Transverse colon (tissue), 4 donors: Measurements from ENCODE around the gene DNMT3B. TPM values are rescaled to one million over a fixed set of nuclear protein-coding genes. Genes with fewer than 3 reads are reported as not detected.

Experiments used
- DNase-seq: peaks from one replicate; pipeline ENCODE4 v3.0.0-alpha.2; 2019
- H3K27ac ChIP-seq, 4 donors: fragments of 200-600 bp; sonication (generic); 2 replicates each; pipeline ENCODE4 v1.5.1; 2016 to 2018; ENCODE audit warnings: inconsistent platforms in 4 of 4
- H3K27me3 ChIP-seq: fragments of 200-600 bp; sonication (generic); 2 replicates; pipeline ENCODE4 v1.5.1; 2017; ENCODE audit warnings: inconsistent platforms
- H3K36me3 ChIP-seq, 4 donors: fragments of 200-600 bp; sonication (generic); 2 replicates each; pipeline ENCODE4 v1.5.1; 2017 to 2019; ENCODE audit warnings: inconsistent platforms in 4 of 4
- H3K4me1 ChIP-seq, 4 donors: fragments of 200-600 bp; sonication (generic); 2 replicates each; pipeline ENCODE4 v1.5.1; 2017 to 2020; ENCODE audit warnings: inconsistent platforms in 4 of 4
- H3K4me3 ChIP-seq, 4 donors: fragments of 200-600 bp; sonication (generic); 1 replicate in 1 of 4; 2 replicates in 3 of 4; pipeline versions ENCODE4 v1.5.1 to v1.6.1; 2017 to 2019; ENCODE audit warnings: inconsistent platforms in 4 of 4
- H3K9me3 ChIP-seq, 2 donors: fragments of 200-600 bp; sonication (generic); 2 replicates each; pipeline ENCODE4 v1.5.1; 2017 to 2019; ENCODE audit warnings: inconsistent platforms in 2 of 2
- EP300 ChIP-seq: sonication (generic); formaldehyde crosslinking; IDR thresholded peaks from one replicate; pipeline ENCODE4 v1.6.1; 2017; ENCODE audit warnings: antibody characterized with exemption, low read depth
- POLR2A ChIP-seq: fragments of 450-650 bp; IDR thresholded peaks from one replicate; pipeline ENCODE4 v1.6.1; 2016; ENCODE audit warnings: antibody characterized with exemption, mild to moderate bottlenecking, moderate library complexity
- POLR2AphosphoS5 ChIP-seq, 3 donors: sonication (generic); formaldehyde crosslinking; IDR thresholded peaks; one replicate each; pipeline ENCODE4 v1.6.1; 2016; ENCODE audit warnings: antibody characterized with exemption in 3 of 3
- WGBS, 2 donors: methylation state at CpG; one replicate each; pipeline ENCODE4 v1.1.5; 2018; ENCODE audit warnings: low coverage in 1 of 2; 5-methylcytosine and 5-hydroxymethylcytosine counted together
- in situ Hi-C, 4 donors: fragments of 200-750 bp; cut with MboI; loops; one replicate each; pipeline versions ENCODE4 v1.15.0 to v1.15.1; 2017; ENCODE audit warnings: low sequenced_read_pairs in 3 of 4, low pct_ligation_motif_present in 1 of 4, low pct_unique_long_range_greater_than_20kb in 1 of 4
- intact Hi-C: fragments of 100-400 bp; cut with DNase I; formaldehyde crosslinking; loops from one replicate; pipeline ENCODE4 v1.15.1; 2023; ENCODE audit warnings: low total_unique reads
- total RNA-seq, 4 donors: library from RNA; depleted of rRNA; stranded (reverse); fragments of >200 nt; gene quantifications; one replicate each; pipeline ENCODE4 v1.1.0, GENCODE V29; 2016
- TF ChIP-seq, protein P1 (sequence below), 5 experiments: fragments of 200-600 bp in 3 of 5; fragments of 450-650 bp in 2 of 5; sonication (generic) in 3 of 5; IDR thresholded peaks; 1 replicate in 2 of 5; 2 replicates in 3 of 5; pipeline ENCODE4 v1.5.1; 2016 to 2017; ENCODE audit warnings: antibody characterized with exemption in 5 of 5, inconsistent platforms in 3 of 5, mild to moderate bottlenecking in 2 of 5, moderate library complexity in 1 of 5

The DNMT3B gene
- total RNA-seq, 4 donors from 2014 or later: 0.37 to 6.8 (median 0.67) TPM

DNA sequence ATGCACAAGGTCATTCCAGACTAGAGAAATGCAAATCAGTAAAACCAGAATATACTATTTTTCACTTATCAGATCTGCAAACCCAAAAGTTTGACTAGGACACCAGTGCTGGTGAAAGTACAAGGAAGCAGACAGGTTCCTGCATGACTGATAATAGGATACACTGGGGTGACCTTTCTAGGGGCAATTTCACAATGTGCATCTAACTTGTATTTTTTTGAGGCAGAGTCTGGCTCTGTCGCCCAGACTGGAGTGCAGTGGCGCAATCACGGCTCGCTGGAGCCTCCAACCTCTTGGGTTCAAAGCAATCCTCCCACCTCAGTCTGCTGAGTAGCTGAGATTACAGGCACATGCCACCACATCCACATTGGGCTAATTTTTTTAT is 30.3 kb upstream of the DNMT3B start:
- no peak for DNase-seq
- Histone ChIP-seq H3K9me3 (no peaks in the 10 kb centered on the region), H3K36me3 (no peaks in the 10 kb centered on the region), H3K27ac (no peak overlapping the region), H3K4me3 (no peak overlapping the region), H3K27me3 (no peaks in the 10 kb centered on the region), H3K4me1 (peaks cover 0 to 14% (median 9%) of the 10 kb centered on the region in 4 donors)
- TF ChIP-seq POLR2A (no peak), POLR2AphosphoS5 (IDR thresholded peaks at IDR 0.05) (no peak), EP300 (no peak)
- TF ChIP-seq, protein P1, sequence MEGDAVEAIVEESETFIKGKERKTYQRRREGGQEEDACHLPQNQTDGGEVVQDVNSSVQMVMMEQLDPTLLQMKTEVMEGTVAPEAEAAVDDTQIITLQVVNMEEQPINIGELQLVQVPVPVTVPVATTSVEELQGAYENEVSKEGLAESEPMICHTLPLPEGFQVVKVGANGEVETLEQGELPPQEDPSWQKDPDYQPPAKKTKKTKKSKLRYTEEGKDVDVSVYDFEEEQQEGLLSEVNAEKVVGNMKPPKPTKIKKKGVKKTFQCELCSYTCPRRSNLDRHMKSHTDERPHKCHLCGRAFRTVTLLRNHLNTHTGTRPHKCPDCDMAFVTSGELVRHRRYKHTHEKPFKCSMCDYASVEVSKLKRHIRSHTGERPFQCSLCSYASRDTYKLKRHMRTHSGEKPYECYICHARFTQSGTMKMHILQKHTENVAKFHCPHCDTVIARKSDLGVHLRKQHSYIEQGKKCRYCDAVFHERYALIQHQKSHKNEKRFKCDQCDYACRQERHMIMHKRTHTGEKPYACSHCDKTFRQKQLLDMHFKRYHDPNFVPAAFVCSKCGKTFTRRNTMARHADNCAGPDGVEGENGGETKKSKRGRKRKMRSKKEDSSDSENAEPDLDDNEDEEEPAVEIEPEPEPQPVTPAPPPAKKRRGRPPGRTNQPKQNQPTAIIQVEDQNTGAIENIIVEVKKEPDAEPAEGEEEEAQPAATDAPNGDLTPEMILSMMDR (IDR thresholded peaks at IDR 0.05): no peak
- intact Hi-C loops: no loop called here
- in situ Hi-C loops: no loop called here
- 87 to 89% methylated on average over 3 to 4 of the region's 4 CpGs for WGBS, 2 donors

DNA sequence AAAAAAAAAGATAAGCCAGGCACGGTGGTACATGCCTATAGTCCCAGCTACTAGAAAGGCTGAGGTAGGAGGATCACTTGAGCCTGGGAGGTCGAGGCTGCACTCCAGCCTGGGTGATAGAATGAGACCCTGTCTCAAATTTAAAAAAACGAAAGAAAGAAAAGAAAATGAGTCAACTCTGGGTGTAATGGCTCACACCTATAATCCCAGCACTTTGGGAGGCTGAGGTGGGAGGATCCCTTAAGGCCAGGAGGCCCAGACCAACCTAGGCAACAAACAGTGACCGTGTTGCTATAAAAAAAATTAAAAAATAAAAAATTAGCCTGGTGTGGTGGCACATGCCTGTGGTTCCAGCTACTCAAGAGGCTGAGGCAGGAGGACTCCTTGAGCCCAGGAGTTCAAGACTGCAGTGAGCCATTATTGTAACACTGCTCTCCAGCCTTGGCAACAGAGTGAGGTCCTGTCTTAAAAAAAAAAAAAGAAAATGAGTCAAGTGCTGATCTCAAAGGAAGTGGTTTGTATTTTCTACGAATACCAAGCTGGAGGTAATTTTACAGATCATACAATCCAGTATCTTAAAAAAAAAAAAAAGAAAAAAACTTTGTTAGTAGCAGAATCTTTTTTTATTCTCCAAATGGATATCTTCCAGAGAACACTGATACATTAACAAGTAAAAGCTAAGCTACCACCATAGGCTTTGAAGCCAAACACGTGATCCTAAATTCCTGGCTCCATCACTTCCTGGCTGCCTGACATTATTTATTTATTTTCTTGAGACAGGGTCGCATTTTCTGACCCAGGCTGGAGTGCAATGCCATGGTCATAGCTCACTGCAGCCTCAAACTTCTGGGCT is 24.6 kb upstream of the DNMT3B start:
- no peaks in the 10 kb centered on the region for H3K36me3 ChIP-seq
- intact Hi-C loops (no loop called here), in situ Hi-C loops (no loop called here)
- no peak overlapping the region for H3K4me3 ChIP-seq
- 48 to 65% methylated on average over 7 of the region's 7 CpGs for WGBS, 2 donors
- no peaks in the 10 kb centered on the region for H3K27me3 ChIP-seq
- peaks cover 0 to 21% (median 6%) of the 10 kb centered on the region in 4 donors for H3K4me1 ChIP-seq
- no peak for DNase-seq
- no peaks in the 10 kb centered on the region for H3K9me3 ChIP-seq
- TF ChIP-seq EP300 (no peak), POLR2A (no peak), POLR2AphosphoS5 (IDR thresholded peaks at IDR 0.05) (no peak)
- TF ChIP-seq, protein P1 (IDR thresholded peaks at IDR 0.05): no peak
- H3K27ac ChIP-seq: peak overlapping the region in 2 of 4 donors; percentile 30 to 31

DNA sequence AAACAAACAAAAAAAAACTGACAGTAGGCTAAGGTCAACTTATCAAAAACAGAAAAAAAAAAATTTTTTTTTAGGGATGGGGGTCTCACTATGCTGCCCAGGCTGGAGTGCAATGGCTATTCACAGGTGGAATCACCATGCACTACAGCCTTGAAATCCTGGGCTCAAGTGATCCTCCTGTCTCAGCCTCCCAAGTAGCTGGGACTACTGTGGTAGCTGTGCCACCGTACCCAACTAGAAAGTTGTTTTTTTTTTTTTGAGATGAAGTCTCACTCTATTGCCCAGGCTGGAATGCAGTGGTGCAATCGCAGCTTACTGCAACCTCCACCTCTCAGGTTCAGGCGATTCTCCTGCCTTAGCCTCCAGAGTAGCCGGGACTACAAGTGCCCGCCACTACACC is 21.0 kb upstream of the DNMT3B start:
- 90% methylated on average over 5 of the region's 5 CpGs; no CpG with 5 or more reads in 1 of the 2 donors for WGBS, 2 donors
- Histone ChIP-seq H3K27ac (no peak overlapping the region), H3K9me3 (no peaks in the 10 kb centered on the region), H3K36me3 (no peaks in the 10 kb centered on the region), H3K4me3 (no peak overlapping the region), H3K27me3 (no peaks in the 10 kb centered on the region), H3K4me1 (peaks cover 0 to 30% (median 14%) of the 10 kb centered on the region in 4 donors)
- in situ Hi-C loops (no loop called here), intact Hi-C loops (no loop called here)
- no peak for TF ChIP-seq POLR2AphosphoS5 (IDR thresholded peaks at IDR 0.05)
- no peak for TF ChIP-seq POLR2A
- TF ChIP-seq, protein P1 (IDR thresholded peaks at IDR 0.05): no peak
- no peak for TF ChIP-seq EP300
- DNase-seq: no peak

DNA sequence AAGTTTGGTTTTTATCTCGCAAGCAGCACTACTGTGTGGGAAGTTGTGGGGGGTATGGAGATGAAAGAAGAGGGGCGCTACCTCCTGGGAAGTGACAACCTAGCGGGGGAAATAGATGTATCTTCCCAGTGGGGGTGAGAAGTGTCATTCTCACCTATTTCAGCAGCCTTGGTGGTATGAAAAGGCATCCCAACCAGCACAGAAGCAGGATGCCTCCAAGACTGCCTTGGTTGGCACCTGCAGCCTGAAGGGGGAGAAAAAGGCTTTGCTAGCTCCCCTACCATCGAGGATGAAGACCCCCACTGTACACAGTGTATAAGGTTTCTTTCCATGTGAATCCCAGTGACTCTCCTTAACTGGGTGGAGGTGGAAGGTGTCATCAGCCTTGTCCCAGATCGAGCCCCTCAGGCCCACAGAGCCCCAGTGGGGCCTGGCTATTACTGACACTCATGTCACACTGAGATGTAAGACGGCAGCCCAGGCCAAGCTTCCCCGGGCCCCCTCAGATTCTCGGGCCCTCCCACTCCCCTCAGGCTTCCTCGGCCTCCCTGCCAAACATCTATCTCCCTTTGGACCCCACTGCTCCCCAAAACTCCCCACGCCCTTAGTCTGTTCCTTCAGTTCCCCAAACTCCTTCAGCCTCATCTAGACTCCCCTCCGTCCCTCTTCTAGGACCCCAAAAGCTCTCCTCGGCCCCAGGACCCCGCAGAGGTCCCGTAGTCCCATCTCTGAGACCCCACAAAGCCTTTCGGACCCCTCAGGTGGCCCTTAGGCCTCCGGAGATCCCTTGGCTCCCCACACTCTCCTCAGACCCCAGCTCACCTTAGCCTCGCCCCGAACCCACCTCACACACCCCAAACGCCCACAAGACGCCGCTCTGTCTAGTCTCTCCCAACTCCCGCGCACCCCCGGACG is 19.6 kb upstream of the DNMT3B start:
- 14 to 19% methylated on average over 14 to 25 of the region's 25 CpGs for WGBS, 2 donors
- Histone ChIP-seq H3K4me3 (peak overlapping the region; percentile 37 to 88 (median 74)), H3K4me1 (peaks cover 0 to 26% (median 14%) of the 10 kb centered on the region in 4 donors), H3K27ac (peak overlapping the region; percentile 80 to 82 (median 81)), H3K36me3 (no peaks in the 10 kb centered on the region), H3K9me3 (no peaks in the 10 kb centered on the region), H3K27me3 (no peaks in the 10 kb centered on the region)
- intact Hi-C loops: no loop called here
- no peak for DNase-seq
- in situ Hi-C loops: no loop called here
- TF ChIP-seq EP300: no peak
